UCSD-AML1 (cell line): ENCODE data around the gene DRD3.

Experiments used
- DNase-seq: peaks from one replicate; lab custom pipeline; 2025; ENCODE audit not compliant: unreplicated experiment; lab: John Stamatoyannopoulos, UW

Gene DRD3

GRCh38 chr3:114079761-114080160, 99.1 kb downstream of the DRD3 start:
- DNase-seq: no peak

GRCh38 chr3:114078126-114078525, 100.7 kb downstream of the DRD3 start:
- DNase-seq: no peak
